GM19324 (cell line): ENCODE data around the gene MAPKAP1.

ENCODE experiments used
- ATAC-seq: cut with Tn5 transposase; IDR thresholded peaks from one replicate; pipeline ENCODE4 v1.9.1; 2021; ENCODE audit warnings: mild to moderate bottlenecking, moderate library complexity; ENCODE audit not compliant: unreplicated experiment, low FRiP score

MAPKAP1 gene

GRCh38 chr9:125544988-125545651 lies 161.9 kb downstream of the MAPKAP1 start:
- no peak for ATAC-seq

GRCh38 chr9:125544484-125544883 lies 162.5 kb downstream of the MAPKAP1 start:
- no peak for ATAC-seq

- ATAC-seq: no peak
Observed at GRCh38 chr9:125541840-125542243, 165.2 kb downstream of the MAPKAP1 start.

GRCh38 chr9:125540497-125540896 lies 166.5 kb downstream of the MAPKAP1 start:
- no peak for ATAC-seq

- no peak for ATAC-seq
Observed at GRCh38 chr9:125538092-125538473, 168.9 kb downstream of the MAPKAP1 start.

- no peak for ATAC-seq
Observed at GRCh38 chr9:125537442-125538091, 169.4 kb downstream of the MAPKAP1 start.

- ATAC-seq: no peak
Observed at GRCh38 chr9:125536776-125537175, 170.2 kb downstream of the MAPKAP1 start.

GRCh38 chr9:125536167-125536772 lies 170.7 kb downstream of the MAPKAP1 start:
- ATAC-seq: no peak

GRCh38 chr9:125534971-125535701 lies 171.9 kb downstream of the MAPKAP1 start:
- ATAC-seq: no peak

GRCh38 chr9:125532812-125533594 lies 174.0 kb downstream of the MAPKAP1 start:
- no peak for ATAC-seq

GRCh38 chr9:125532412-125532811 lies 174.6 kb downstream of the MAPKAP1 start:
- ATAC-seq: no peak

- peak; percentile 45 for ATAC-seq
Observed at GRCh38 chr9:125529589-125530515, 177.2 kb downstream of the MAPKAP1 start.

- ATAC-seq: no peak
Observed at GRCh38 chr9:125529107-125529506, 177.9 kb downstream of the MAPKAP1 start.

GRCh38 chr9:125527471-125528002 lies 179.5 kb downstream of the MAPKAP1 start:
- no peak for ATAC-seq

- ATAC-seq: no peak
Observed at GRCh38 chr9:125525921-125526631, 180.9 kb downstream of the MAPKAP1 start.

- ATAC-seq: no peak
Observed at GRCh38 chr9:125524583-125525355, 182.2 kb downstream of the MAPKAP1 start.

- no peak for ATAC-seq
Observed at GRCh38 chr9:125523681-125524080, 183.3 kb downstream of the MAPKAP1 start.

GRCh38 chr9:125522328-125522725 lies 184.7 kb downstream of the MAPKAP1 start:
- ATAC-seq: no peak
